Measurements from ENCODE around the gene GABRG3.

Gene GABRG3

DNA sequence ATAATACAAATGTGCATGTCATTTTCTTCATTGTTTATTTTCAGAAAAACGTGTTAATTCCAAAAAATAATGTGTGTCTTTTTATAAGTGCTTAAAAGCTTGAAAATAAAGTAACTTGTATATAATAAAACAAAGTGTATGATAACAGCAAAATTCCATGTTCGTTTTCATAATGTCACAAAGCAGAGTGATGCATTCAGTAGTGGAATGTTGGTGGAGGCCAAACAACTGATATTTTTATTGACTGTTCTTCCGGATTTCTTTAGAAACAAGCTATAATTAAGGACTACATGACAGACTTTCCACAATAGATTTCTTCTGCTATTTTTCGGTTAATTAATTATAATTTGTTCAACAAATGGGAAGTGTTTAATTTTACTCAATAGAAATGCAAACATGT is 412.7 kb downstream of the GABRG3 start:
- DNase-seq (ENCODE audit: low read depth): no peak
- no peak overlapping the region for H3K4me3 ChIP-seq (ENCODE audit: low read depth, low read length)
- TF ChIP-seq, protein P1, sequence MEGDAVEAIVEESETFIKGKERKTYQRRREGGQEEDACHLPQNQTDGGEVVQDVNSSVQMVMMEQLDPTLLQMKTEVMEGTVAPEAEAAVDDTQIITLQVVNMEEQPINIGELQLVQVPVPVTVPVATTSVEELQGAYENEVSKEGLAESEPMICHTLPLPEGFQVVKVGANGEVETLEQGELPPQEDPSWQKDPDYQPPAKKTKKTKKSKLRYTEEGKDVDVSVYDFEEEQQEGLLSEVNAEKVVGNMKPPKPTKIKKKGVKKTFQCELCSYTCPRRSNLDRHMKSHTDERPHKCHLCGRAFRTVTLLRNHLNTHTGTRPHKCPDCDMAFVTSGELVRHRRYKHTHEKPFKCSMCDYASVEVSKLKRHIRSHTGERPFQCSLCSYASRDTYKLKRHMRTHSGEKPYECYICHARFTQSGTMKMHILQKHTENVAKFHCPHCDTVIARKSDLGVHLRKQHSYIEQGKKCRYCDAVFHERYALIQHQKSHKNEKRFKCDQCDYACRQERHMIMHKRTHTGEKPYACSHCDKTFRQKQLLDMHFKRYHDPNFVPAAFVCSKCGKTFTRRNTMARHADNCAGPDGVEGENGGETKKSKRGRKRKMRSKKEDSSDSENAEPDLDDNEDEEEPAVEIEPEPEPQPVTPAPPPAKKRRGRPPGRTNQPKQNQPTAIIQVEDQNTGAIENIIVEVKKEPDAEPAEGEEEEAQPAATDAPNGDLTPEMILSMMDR (IDR thresholded peaks at IDR 0.05; ENCODE audit: insufficient read depth, low read depth, low read length, missing control alignments): no peak

DNA sequence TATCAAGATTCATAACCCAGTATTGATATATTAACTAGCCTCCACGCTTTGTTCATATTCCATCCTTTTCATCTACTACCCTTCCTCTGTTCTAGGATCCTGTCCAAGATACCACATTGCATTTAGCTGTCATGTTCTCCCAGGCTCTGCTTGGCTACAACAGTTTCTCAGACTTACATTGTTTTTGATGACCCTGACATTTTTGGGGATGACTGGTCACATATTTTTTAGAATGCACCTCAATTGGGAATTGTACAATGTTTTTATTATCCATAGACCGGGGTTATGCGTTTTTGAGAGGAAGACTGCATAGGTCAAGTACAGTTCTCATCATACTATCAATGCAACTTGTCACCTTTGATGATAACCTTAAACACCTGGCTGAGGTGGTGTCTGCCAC is 421.2 kb downstream of the GABRG3 start:
- TF ChIP-seq, protein P1 (IDR thresholded peaks at IDR 0.05; ENCODE audit: insufficient read depth, low read depth, low read length, missing control alignments): no peak
- H3K4me3 ChIP-seq (ENCODE audit: low read depth, low read length): no peak overlapping the region
- no peak for DNase-seq (ENCODE audit: low read depth)

DNA sequence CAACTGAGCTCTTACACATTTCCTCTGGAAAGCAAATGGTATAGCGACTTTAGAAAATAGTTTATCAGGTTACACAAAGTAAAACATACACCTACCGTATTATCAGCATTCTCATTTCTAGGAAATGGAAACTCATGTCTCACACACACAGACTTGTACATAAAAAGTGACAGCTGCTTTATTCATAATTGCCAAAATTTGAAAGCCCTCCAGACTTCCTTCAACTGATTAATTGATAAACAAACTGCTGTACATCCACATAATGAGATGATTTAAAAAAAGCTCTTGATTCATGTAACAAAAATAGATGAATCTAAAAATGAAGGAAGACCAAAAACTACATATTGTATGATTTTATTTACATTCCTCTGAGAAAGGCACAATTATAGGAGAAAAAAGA is 425.5 kb downstream of the GABRG3 start:
- TF ChIP-seq, protein P1 (IDR thresholded peaks at IDR 0.05; ENCODE audit: insufficient read depth, low read depth, low read length, missing control alignments): no peak
- DNase-seq (ENCODE audit: low read depth): no peak
- no peak overlapping the region for H3K4me3 ChIP-seq (ENCODE audit: low read depth, low read length)

DNA sequence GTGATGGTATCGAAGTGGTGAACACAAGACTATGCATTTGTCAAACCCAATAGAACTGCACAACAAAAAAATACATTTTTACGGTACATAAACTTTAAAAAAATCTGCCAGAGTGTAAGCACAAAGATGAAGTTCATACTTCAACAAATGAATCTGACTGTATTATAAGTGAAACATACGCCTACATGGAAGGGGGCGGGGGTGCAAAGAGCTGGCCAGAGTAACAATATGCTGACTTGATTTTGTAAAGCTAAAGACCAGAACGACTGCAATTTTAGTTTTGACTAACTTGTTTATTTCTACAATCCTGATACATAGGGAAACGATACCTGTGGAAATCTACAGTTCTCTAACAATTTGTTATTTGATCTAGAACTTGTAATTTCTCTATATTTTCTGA is 426.0 kb downstream of the GABRG3 start:
- DNase-seq (ENCODE audit: low read depth): no peak
- no peak overlapping the region for H3K4me3 ChIP-seq (ENCODE audit: low read depth, low read length)
- TF ChIP-seq, protein P1 (IDR thresholded peaks at IDR 0.05; ENCODE audit: insufficient read depth, low read depth, low read length, missing control alignments): no peak

DNA sequence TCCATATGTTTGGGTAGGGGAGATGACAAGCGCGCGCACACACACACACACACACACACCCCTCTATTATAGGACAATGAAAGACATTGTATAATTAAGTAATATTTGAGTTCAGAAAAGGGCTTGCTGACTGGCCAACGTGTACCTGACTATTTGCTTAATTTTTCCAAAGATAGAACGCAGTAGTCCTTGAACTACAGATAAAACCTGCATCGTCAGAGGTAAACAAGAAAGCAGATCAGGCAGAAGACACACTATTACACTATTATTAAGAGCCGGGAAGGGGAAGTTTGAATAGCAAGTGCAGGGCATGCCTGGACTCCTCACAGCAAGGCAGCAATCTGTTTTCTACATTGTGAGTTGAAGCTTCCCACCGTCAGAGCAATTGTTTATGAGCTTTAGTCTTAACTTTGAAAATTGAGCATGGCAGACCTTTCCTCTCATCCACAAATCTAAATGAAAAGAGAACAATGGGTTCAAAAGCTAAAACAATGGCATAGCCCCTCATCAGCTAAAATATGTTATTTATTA is 427.7 kb downstream of the GABRG3 start:
- TF ChIP-seq, protein P1 (IDR thresholded peaks at IDR 0.05; ENCODE audit: insufficient read depth, low read depth, low read length, missing control alignments): no peak
- DNase-seq (ENCODE audit: low read depth): no peak
- H3K4me3 ChIP-seq (ENCODE audit: low read depth, low read length): no peak overlapping the region

DNA sequence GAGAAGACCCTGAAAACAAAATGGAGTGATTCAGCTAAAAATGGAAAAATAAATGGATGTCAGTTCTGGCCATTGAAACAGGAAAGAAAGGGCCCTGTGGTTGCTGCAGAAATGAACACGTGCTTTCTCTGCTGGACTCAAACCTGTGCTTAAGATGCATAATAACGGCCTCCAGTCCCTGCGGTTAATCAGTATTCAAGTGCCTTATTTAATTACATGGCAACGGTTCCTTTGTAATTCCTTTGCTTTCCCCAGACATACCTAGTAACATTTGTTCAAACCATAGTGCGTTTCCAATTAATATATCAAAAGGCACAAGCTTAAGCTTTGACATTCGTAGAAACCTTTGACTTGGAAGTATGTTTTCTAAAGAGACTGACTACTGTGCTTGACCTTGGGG is 428.3 kb downstream of the GABRG3 start:
- TF ChIP-seq, protein P1 (IDR thresholded peaks at IDR 0.05; ENCODE audit: insufficient read depth, low read depth, low read length, missing control alignments): no peak
- H3K4me3 ChIP-seq (ENCODE audit: low read depth, low read length): no peak overlapping the region
- DNase-seq (ENCODE audit: low read depth): no peak

DNA sequence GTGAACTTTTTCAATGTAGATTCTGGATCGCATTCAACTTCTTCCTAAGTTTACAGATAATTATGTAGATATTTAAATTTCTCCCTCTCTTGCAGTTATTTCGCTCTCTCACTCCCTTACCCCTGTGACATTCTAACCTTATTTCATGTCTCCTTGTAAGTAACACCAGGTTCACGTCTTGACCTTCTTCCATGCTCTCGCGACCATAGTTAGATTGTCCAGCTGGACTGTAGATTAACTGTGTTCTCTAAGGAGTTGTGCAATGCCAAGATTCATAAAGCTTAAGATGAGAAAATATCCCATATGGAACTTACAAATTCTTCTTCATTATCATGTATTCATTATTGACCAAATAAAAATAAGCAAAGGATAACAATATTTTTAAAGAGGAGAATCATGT is 430.5 kb downstream of the GABRG3 start:
- no peak for DNase-seq (ENCODE audit: low read depth)
- H3K4me3 ChIP-seq (ENCODE audit: low read depth, low read length): no peak overlapping the region
- TF ChIP-seq, protein P1 (IDR thresholded peaks at IDR 0.05; ENCODE audit: insufficient read depth, low read depth, low read length, missing control alignments): no peak

Data from GM12865 (cell line).